HTERT RPE-1 (cell line): ENCODE measurements around the gene LIG4.

ENCODE experiments used
- in situ Hi-C: fragments of 300-500 bp; cut with MboI; formaldehyde crosslinking; loops from 4 replicates; pipeline ENCODE4 v1.14.3; 2020; ENCODE audit warnings: low sequenced_read_pairs

The LIG4 gene

DNA sequence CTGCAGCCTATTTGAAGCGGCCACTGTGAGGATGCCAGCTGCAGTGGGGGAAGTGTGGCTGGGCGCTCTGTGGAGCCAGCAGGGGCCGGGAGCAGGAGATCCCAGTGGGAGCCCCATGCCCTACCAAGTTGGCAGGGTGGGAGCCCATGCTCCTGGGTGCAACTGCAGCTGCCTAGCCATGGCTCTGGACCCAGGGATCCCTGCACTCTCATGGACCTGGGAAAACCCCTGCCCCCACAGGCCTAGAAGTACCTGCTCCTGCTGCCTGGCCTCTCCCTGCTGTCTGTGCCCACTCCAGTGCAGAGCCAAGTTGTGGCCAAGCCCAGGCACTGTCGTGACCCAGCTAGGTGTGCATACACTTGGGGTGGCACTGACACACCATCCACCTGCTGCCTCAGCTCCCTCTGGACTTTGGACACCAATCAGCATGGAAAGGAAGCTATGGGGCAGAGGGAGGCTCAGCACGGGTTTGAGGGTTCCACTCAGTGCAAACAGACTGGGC, 20.9 kb downstream of the LIG4 start:
- in situ Hi-C loops = no loop called here

DNA sequence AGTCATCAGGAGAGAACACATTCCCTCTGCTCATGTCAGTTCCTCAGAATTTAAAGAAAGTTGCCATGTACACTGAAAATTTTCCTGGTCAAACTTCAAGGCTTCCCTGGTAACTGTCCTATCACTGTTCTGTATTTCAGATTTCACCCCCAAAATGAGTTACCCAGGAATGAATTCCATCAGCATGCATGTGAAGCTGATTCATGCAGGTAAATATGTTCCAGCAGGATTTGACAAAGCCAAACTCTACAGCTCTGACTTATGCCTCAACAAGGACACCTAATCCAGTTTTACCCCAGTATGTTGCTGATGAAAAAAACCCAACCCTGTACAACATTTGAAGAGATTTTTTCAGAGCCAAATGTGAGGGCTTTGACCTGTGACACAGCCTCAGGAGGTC, 21.5 kb downstream of the LIG4 start:
- in situ Hi-C loops = no loop called here

GRCh38 chr13:108190897-108191296, 24.4 kb downstream of the LIG4 start:
- in situ Hi-C loops = no loop called here

DNA sequence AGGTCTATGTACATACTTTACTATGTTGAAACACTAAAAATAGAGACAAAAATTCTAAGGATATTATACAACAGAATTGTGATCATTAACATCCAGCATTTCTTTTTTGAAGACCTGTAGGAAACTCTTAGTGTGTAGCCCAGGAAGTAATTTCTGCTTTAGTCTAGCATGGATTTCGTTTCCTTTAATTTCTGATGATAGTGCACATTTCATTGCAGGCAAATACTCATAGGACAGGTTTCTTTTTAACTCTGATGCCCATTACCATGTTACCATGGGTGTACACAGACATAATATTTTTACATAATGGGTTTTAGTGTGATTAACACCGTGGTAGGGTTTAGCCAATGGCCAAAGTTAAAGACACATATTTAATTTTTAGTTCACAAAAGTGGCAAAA, 27.1 kb downstream of the LIG4 start:
- in situ Hi-C loops = no loop called here

GRCh38 chr13:108185223-108185622, 30.1 kb downstream of the LIG4 start:
- in situ Hi-C loops = no loop called here

DNA sequence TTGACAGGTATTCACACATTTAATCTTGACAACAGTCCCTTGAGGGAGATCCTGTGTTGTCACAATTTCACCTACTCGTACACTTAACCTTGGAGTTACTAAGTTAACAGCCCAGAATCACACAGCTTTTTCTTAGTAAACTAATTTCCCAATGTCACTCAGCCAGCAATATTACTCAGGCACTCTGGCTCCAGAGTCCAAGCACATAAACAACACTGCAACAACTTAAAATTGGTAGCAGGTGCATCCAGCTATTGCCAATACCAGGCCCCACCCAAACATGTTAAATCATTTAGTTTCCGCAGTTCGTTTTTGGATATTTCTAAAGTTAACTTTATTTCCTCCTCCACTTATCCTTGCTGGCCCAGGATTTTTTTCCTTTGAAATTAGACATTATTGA, 32.7 kb downstream of the LIG4 start:
- in situ Hi-C loops = no loop called here

GRCh38 chr13:108178078-108178477, 37.3 kb downstream of the LIG4 start:
- in situ Hi-C loops = no loop called here

DNA sequence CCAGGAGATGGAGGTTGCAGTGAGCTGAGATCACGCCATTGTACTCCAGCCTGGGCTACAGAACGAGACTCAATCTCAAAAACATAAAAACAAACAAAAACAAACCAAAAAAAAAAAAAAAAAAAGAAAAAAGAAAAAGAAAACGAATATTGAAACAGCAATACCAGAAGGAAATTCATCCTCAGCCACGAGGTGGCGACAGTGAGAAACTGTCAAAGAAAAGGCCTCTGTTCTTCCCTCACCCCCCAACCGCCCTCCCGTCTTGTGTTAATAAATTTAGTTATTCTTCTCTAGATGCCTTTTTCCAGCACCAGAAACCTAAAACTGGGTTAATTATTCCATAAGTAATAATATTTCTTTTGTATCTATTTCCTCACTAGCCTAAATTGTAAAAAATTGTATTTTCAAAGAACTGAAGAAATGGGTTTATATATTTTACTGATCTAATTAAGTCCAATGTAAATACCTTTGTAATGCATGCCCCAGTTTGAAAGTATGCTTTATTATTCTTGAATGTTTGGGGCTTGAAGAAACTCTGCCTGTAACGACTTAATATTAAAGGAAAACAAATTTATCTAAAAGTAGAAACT, 38.6 kb downstream of the LIG4 start:
- in situ Hi-C loops = no loop called here

GRCh38 chr13:108168929-108169328, 46.4 kb downstream of the LIG4 start:
- in situ Hi-C loops = no loop called here

DNA sequence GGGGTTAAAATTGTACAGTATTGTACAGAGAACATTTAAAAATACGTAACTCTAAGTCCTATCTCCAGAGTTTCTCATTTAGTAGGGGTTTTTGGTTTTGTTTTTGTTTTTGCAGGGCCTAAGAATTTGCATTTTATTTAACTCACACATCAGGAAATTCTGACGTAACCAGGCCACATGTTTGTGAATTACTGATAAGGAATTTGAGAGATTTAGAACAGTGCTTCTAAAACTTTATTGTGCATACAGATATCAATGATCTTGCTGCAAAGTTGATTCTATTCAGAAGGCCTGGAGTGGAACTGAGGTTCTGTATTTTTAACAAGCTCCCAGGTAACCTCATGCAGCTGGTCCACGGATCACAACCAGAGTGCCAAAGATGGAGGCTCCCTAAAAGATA, 49.3 kb downstream of the LIG4 start:
- in situ Hi-C loops = no loop called here

GRCh38 chr13:108158746-108159145, 56.6 kb downstream of the LIG4 start:
- in situ Hi-C loops = no loop called here
